ENCODE data around the gene PTOV1.

Gene PTOV1

DNA sequence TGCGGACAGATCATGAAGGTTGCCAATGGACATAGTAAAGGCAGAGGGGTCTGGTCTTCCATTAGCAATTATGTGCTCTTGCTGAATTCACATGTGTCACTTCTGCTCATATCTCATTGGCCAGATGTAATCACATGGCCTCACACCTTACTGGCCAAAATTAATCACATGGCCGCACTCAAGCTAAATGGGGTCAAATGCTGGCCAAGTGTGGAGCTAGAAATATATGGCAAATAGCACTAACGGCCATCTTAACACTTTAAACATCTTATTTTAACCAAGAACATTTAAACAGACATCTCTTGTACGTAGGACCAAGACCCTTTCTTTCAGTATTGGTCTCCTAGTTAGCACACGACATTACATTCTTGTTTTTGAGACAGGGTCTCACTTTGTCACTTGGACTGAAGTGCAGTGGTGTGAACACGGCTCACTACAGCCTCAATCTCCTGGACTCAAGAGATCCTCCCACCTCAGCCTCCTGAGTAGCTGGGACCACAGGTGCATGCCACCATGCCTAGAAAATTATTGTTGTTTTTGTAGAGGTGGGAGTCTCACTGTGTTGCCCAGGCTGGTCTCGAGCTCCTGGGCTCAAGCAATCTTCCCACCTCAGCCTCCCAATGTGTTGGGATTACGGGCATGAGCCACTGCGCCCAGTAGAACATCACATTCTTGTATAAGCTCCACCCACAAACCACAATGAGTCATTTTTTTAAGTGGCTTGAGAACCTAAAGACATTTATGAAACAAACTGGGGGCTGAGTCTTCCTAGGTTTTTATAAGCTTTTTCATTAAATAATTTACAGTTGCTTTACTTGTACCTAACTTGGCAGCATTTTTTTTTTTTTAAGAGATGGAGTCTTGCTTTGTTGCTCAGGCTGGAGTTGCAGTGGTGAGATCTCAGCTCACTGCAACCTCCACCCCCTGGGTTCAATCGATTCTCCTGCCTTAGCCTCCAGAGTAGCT is 2.9 kb upstream of the PTOV1 start:
- Histone ChIP-seq H3F3A (ENCODE audit: insufficient read depth) (peaks cover 17% of the 10 kb centered on the region), H3K9me2 (replicated peaks; ENCODE audit: insufficient read depth, low read length) (no peaks in the 10 kb centered on the region), H2AFZ (ENCODE audit: low read depth, low read length, severe bottlenecking) (no peak overlapping the region), H3K4me2 (ENCODE audit: low read depth, low read length, poor library complexity, severe bottlenecking) (no peak overlapping the region), H3K36me3 (ENCODE audit: low read length) (no peaks in the 10 kb centered on the region), H3K9me3 (ENCODE audit: insufficient read depth, low read length) (no peaks in the 10 kb centered on the region), H3K27ac (ENCODE audit: low read depth, low read length) (no peak overlapping the region), H3K79me2 (ENCODE audit: insufficient read depth, low read length) (no peaks in the 10 kb centered on the region), H3K27me3 (ENCODE audit: low read length) (no peaks in the 10 kb centered on the region), H3K9ac (ENCODE audit: low read length) (no peak overlapping the region), H4K20me1 (ENCODE audit: low read depth, low read length) (no peaks in the 10 kb centered on the region), H3K4me3 (ENCODE audit: insufficient read depth, low read length, poor library complexity, severe bottlenecking) (no peak overlapping the region)
- TF ChIP-seq, protein P1, sequence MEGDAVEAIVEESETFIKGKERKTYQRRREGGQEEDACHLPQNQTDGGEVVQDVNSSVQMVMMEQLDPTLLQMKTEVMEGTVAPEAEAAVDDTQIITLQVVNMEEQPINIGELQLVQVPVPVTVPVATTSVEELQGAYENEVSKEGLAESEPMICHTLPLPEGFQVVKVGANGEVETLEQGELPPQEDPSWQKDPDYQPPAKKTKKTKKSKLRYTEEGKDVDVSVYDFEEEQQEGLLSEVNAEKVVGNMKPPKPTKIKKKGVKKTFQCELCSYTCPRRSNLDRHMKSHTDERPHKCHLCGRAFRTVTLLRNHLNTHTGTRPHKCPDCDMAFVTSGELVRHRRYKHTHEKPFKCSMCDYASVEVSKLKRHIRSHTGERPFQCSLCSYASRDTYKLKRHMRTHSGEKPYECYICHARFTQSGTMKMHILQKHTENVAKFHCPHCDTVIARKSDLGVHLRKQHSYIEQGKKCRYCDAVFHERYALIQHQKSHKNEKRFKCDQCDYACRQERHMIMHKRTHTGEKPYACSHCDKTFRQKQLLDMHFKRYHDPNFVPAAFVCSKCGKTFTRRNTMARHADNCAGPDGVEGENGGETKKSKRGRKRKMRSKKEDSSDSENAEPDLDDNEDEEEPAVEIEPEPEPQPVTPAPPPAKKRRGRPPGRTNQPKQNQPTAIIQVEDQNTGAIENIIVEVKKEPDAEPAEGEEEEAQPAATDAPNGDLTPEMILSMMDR (IDR thresholded peaks at IDR 0.05; ENCODE audit: insufficient read depth, low read length, poor library complexity, severe bottlenecking), result no peak
- no peak for TF ChIP-seq EZH2phosphoT487 (conservative IDR thresholded peaks at IDR 0.05; ENCODE audit: low read length)

DNA sequence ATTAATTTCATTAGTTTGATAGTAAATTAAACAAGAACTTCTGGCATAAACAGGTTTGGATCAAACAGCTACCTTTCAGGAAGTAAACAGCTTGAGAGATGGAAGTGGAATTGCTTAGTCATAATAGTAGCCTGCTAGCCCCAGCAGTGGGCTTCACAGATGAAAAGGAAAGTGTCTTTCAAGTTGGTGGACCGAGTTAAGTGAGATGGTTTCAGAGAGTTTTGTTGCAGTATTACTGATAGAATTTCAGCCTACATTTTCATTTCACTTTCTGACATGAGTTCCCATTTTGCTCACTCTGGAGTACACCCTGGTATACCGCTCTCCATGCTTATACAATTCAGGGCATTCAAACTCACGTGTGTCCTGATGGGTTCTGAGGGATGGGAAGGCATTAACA is 2.0 kb upstream of the PTOV1 start:
- Histone ChIP-seq H2AFZ (ENCODE audit: low read depth, low read length, severe bottlenecking) (no peak overlapping the region), H3K9ac (ENCODE audit: low read length) (no peak overlapping the region), H3K27ac (ENCODE audit: low read depth, low read length) (no peak overlapping the region)

DNA sequence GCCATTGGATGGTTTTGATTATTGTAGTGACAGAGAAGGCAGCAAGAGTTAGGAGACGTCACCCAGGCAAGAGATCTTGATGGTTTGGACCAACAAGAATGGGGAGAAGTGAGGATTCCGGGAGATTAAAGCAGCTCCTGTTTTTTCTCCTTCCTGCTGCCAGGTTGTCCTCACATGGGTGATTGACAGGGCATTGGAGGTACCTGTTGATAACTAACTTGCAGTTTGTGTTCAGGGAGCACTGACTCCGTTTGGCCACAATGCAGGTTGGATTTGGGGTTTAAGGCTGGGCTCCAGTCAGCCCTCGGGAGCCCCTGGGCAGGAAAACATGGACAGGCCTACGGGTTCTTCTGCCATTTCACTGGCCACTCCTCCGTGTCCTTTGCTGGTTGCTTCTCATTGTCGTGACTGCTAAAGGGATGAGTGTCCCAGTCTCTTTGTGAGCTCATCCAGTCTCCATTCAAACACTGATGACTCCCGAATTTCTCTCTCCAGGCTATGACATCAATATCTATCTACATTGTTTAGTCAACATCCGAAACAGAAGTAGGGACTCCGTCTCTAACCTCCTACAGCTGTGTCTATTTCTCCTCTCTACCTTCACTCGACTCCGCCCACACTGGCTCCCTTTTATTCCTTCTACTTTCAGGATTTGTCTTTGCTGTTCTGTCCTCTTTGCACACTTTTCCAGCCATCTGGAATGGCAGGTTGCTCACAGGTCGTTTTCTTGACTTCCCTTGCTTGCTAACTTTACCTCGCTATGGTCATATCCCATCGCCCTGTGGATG is 1.3 kb upstream of the PTOV1 start:
- no peak overlapping the region for H2AFZ ChIP-seq (ENCODE audit: low read depth, low read length, severe bottlenecking)
- peak overlapping the region; percentile 57 for H3K4me2 ChIP-seq (ENCODE audit: low read depth, low read length, poor library complexity, severe bottlenecking)
- H3K9me3 ChIP-seq (ENCODE audit: insufficient read depth, low read length), result no peaks in the 10 kb centered on the region
- 0 out of 2 replicates have a peak, but pooled peaks cover 3% of the 10 kb centered on the region for H4K20me1 ChIP-seq (ENCODE audit: low read depth, low read length)
- no peaks in the 10 kb centered on the region for H3K9me2 ChIP-seq (replicated peaks; ENCODE audit: insufficient read depth, low read length)
- peaks cover 15% of the 10 kb centered on the region for H3F3A ChIP-seq (ENCODE audit: insufficient read depth)
- H3K27ac ChIP-seq (ENCODE audit: low read depth, low read length), result no peak overlapping the region
- TF ChIP-seq EZH2phosphoT487 (conservative IDR thresholded peaks at IDR 0.05; ENCODE audit: low read length), result no peak
- TF ChIP-seq, protein P1 (IDR thresholded peaks at IDR 0.05; ENCODE audit: insufficient read depth, low read length, poor library complexity, severe bottlenecking), result no peak
- H3K27me3 ChIP-seq (ENCODE audit: low read length), result no peaks in the 10 kb centered on the region
- no peaks in the 10 kb centered on the region for H3K36me3 ChIP-seq (ENCODE audit: low read length)
- H3K79me2 ChIP-seq (ENCODE audit: insufficient read depth, low read length), result peaks cover 7% of the 10 kb centered on the region; the same call in 1 of the 2 replicates
- no peak overlapping the region for H3K4me3 ChIP-seq (ENCODE audit: insufficient read depth, low read length, poor library complexity, severe bottlenecking)
- H3K9ac ChIP-seq (ENCODE audit: low read length), result no peak overlapping the region

More for the DNA sequence above, 2.0 kb upstream of the PTOV1 start:
- H3K4me2 ChIP-seq (ENCODE audit: low read depth, low read length, poor library complexity, severe bottlenecking), result no peak overlapping the region
- H3K36me3 ChIP-seq (ENCODE audit: low read length), result no peaks in the 10 kb centered on the region
- H3K27me3 ChIP-seq (ENCODE audit: low read length), result no peaks in the 10 kb centered on the region
- H3F3A ChIP-seq (ENCODE audit: insufficient read depth), result peaks cover 15% of the 10 kb centered on the region
- no peaks in the 10 kb centered on the region for H3K9me3 ChIP-seq (ENCODE audit: insufficient read depth, low read length)
- H3K9me2 ChIP-seq (replicated peaks; ENCODE audit: insufficient read depth, low read length), result no peaks in the 10 kb centered on the region
- TF ChIP-seq EZH2phosphoT487 (conservative IDR thresholded peaks at IDR 0.05; ENCODE audit: low read length), result no peak
- TF ChIP-seq, protein P1 (IDR thresholded peaks at IDR 0.05; ENCODE audit: insufficient read depth, low read length, poor library complexity, severe bottlenecking), result no peak
- H3K4me3 ChIP-seq (ENCODE audit: insufficient read depth, low read length, poor library complexity, severe bottlenecking), result no peak overlapping the region
- H3K79me2 ChIP-seq (ENCODE audit: insufficient read depth, low read length), result peaks cover 6% of the 10 kb centered on the region; the same call in 1 of the 2 replicates
- H4K20me1 ChIP-seq (ENCODE audit: low read depth, low read length), result 0 out of 2 replicates have a peak, but pooled peaks cover 3% of the 10 kb centered on the region

Measured in SU-DHL-6 (cell line).